Measurements from ENCODE around the gene C19orf53.
A peak's percentile ranks its signal among the peaks of the same experiment; 100 is the strongest.

The C19orf53 gene

GRCh38 chr19:13756210-13756609 lies 18.0 kb upstream of the C19orf53 start:
- DNase-seq (ENCODE audit: low spot score) = no peak
- TF ChIP-seq CTCF (IDR thresholded peaks at IDR 0.05; ENCODE audit: extremely low read depth, missing control alignments) = no peak

GRCh38 chr19:13757805-13758772 lies 16.2 kb upstream of the C19orf53 start:
- TF ChIP-seq CTCF (IDR thresholded peaks at IDR 0.05; ENCODE audit: extremely low read depth, missing control alignments) = no peak

GRCh38 chr19:13758795-13759194 lies 15.5 kb upstream of the C19orf53 start:
- no peak for TF ChIP-seq CTCF (IDR thresholded peaks at IDR 0.05; ENCODE audit: extremely low read depth, missing control alignments)
- DNase-seq (ENCODE audit: low spot score) = no peak

More at GRCh38 chr19:13757805-13758772, 16.2 kb upstream of the C19orf53 start:
- no peak for DNase-seq (ENCODE audit: low spot score)

GRCh38 chr19:13761423-13761822 lies 12.8 kb upstream of the C19orf53 start:
- DNase-seq (ENCODE audit: low spot score) = no peak
- peak; percentile 7 for TF ChIP-seq CTCF (IDR thresholded peaks at IDR 0.05; ENCODE audit: extremely low read depth, missing control alignments)

- DNase-seq (ENCODE audit: low spot score) = no peak
- TF ChIP-seq CTCF (IDR thresholded peaks at IDR 0.05; ENCODE audit: extremely low read depth, missing control alignments) = no peak
These were observed 11.5 kb upstream of the C19orf53 start for GRCh38 chr19:13762635-13763235.

GRCh38 chr19:13763265-13763664 lies 11.0 kb upstream of the C19orf53 start:
- DNase-seq (ENCODE audit: low spot score) = peak; percentile 38
- TF ChIP-seq CTCF (IDR thresholded peaks at IDR 0.05; ENCODE audit: extremely low read depth, missing control alignments) = no peak

All from GM20000 (cell line).